GM21390 (cell line): Measurements from ENCODE around the gene POLR1C.
"Not testable (repeated sequence)": the region's sequence is repeated elsewhere in the genome, so short reads cannot be mapped to it uniquely, and the experiment has no call there.

ENCODE experiments used
- ATAC-seq: cut with Tn5 transposase; IDR thresholded peaks from one replicate; pipeline ENCODE4 v1.9.1; 2021; ENCODE audit not compliant: unreplicated experiment

Gene POLR1C

DNA sequence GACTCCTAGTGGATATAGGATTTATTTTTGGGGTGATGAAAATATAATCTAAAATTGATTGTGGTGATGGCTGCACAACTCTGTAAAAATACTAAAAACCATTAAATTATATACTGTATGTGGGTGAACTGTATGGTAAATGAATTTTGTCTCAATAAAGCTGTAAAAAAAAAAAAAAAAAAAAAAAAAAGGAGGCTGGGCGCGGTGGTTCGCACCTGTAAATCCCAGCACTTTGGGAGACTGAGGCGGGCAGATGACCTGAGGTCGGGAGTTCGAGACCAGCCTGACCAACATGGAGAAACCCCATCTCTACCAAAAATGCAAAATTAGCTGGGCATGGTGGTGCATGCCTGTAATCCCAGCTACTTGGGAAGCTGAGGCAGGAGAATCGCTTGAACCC, 40.7 kb downstream of the POLR1C start:
- not testable (repeated sequence) for ATAC-seq

GRCh38 chr6:43559328-43559727, 42.4 kb downstream of the POLR1C start:
- no peak for ATAC-seq

DNA sequence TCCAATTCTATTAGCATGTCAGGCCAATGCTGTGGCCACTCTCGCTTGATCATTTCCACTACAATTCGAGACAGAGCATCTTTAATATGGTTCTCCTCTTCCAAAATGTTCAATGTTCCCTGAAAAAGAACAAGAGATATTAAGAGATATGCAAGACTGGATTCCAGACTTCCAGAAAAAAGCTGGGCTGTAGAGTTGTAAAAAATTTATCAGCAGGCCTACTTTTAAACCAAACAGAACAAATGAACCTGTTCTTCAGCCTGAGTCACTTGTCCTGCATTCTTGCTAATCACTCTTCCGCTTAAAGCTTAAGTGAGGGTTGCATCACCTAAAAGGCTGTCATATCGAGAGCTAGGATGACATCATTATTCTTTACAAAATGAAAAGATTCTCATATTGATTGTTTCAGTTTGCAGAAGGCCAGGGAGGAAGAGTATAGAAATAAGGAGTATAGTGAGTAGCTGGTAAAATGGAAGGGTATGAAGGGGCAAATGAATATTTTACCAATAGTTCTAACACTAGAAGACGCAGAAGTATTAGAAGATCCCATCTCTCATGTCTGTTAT, 54.1 kb downstream of the POLR1C start:
- ATAC-seq, result no peak
